Stimulated activated CD4-positive, alpha-beta T cell treated with anti-CD3 and anti-CD28 coated beads, TNF-alpha, amount 100 ng/mL, for 48 hours (primary cell): ENCODE measurements around the gene RPL10.

Experiments
- DNase-seq, 3 donors: peaks; one replicate each; pipeline ENCODE4 v3.0.0-alpha.2; 2020; ENCODE audit warnings: low read depth in 3 of 3

Gene RPL10

DNA sequence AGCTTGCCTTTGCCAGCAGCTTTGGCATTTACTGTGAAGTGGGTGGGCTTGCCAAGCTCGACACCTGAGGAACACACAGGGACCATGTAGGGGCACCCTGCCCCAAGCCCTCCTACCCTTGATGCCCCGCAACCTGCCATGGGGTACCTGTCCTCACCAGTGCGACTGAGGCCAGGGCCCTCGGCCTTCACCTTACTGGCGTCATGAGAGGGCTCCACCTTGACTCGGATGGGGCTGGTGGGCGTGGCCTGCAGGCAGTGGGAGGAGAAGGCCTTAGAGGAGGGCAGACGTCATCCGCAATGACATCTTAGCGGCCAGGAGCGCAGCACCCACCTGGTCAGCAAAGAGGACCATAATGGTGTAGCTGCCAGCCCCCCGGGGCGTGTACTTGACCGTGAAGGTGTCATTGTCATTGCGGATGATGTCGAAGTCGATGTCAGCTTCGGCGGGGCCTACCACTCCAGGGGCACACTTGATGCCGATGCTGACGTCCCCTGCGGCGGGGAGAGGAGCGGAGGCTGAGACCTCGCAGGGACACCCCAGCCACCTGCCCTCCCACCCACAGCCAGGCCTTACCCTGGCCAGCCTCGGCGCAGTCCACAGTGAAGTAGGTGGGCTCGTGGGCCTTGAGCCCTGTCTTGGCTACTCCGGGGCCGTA is 36.0 kb upstream of the RPL10 start:
- DNase-seq, result no peak

DNA sequence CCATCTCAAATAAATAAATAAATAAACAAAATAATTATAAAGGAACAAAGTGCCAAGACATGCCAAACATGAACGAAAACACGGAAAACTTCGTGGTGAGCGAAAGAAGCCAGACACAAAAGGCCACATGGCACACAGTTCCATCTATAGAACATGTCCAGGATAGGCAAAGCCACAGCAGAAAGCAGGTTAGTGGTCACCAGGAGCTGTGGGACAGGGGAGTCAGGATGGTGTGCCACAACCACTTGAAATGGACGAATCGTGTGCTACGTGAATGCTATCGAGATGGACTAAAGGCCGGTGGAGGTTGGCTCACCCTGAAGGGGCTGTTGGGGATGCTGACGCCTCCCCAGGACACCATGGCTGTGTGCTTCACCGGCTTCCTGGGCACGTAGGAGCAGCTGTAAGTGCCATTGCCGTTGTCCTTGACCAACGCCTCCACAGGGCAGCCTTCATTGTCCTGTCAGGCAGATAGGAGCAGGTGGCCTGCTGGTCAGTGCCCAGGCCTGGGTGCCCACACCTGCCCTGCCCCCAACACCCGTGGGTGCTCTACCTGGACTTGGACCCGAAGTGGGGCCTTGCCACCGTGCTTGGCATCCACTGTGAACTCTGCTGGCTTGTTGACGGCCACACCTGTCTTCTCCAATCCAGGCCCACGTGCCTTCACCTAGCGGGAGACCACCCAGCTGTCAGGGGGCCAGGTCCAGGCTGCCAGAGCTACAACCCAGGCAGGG is 34.3 kb upstream of the RPL10 start:
- no peak for DNase-seq

DNA sequence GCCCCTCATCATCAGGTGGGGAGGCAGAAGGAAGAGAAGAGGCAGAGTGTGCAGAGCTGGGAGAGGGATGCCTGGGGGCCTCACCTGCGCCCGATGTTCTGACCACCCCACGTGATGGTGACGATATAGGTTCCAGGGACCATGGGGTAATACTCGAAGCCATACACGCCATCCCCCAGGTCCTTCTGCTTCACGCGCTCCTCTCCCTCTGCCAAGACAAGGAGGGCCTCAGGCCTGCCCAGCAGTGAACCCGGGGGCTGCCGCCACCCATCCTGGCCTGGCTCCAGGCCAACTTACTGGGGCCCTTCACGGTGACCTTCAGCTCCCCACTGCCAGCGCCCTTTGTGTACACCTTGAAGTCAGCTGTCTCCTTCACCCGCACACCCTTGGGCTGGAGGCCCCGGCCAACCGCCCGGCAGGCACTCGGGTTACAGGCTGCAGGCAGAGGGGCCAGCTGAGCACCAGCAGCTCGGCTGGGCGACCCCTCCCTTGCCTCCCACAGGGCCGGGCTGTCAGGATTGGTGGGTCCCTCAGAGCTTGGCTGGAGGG is 33.1 kb upstream of the RPL10 start:
- no peak for DNase-seq

DNA sequence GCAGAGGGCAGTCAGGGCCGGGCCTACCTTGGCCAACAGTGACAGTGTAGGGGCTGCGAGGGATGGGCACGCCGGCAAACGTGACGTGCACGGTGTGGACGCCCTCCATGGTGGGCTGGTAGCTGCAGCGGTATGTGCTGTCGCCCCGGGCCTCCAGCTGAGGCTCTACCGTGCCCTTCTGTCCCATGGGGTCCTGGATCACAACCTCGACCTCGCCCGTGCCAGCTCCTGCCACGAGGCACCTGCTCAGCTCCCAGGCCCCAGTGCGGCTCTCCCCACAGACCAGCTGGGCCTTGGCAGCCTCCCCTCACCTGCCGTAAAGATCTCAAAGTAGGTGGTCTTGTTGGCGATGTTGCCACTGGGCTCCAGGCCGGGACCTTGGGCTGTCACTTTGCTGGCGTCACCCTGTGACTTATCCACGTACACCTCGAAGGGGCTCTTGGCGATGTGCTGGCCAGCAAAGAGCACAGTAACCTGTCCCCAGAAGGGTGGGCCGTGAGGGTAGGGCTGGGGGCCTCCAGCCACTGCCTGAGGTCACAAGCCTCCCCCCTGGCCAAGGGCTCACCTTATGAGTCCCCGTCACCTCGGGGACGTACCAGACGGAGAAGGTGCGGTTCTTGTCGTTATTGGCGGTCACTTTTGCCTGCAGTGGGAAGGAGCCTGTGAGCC is 32.0 kb upstream of the RPL10 start:
- DNase-seq, result no peak

DNA sequence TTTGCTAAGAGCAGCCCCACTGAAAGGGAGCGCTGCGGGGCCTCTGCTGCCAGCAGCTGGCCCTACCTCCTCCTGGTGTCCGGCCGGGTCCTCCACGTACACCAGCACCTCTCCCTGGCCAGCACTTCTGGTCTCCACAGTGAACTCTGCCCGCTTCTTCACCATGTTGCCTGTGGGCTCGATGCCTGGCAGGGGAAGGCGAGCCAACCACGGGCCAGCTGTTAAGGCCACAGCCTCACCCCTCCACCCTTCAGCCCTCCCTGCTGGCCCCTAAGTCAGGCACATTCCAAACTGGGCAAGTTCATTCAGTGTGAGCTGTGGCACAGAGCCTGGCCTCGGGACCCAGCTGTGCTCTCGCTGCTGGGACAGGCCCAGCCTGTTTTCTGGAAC is 31.5 kb upstream of the RPL10 start:
- DNase-seq, result no peak

DNA sequence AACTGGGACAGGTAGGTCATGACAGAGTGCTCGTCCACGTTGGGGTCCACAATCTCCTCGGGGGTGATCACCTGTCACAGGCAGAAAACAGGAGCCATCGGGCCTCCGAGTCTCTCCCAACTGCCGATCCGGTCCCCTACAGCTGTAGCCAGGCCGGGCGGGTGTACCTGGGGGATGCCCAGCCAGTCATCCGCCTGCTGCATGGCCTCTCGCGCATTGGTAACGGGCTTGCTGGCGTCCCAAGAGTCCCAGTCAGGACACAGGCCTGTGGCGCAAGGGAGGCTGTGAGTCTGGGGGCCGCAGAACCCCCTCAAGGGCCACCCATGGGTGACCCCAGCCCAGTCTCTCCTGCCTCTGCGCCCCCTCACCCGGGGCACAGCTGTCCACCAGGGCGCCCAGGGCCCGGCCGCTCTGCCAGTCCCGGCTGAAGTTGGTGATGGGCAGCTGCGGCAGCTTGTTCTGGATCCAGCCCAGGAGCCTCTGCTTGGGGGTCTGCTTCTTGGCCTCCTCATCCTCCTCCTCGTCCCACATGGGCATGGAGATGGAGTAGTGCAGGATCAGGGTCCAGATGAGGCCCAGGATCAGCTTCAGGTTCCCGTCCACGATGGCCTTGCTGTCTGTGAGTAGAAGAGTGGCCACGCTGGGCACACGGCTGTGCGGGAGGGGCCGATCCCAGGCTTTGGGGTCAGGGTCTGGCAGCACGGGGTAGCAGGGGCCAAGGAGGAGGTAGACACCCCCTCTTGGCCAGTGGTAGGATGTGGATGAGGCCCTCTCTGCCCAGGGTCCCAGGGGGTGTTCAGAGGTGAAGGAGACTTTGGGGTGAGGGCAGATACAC is 30.5 kb upstream of the RPL10 start:
- no peak for DNase-seq

DNA sequence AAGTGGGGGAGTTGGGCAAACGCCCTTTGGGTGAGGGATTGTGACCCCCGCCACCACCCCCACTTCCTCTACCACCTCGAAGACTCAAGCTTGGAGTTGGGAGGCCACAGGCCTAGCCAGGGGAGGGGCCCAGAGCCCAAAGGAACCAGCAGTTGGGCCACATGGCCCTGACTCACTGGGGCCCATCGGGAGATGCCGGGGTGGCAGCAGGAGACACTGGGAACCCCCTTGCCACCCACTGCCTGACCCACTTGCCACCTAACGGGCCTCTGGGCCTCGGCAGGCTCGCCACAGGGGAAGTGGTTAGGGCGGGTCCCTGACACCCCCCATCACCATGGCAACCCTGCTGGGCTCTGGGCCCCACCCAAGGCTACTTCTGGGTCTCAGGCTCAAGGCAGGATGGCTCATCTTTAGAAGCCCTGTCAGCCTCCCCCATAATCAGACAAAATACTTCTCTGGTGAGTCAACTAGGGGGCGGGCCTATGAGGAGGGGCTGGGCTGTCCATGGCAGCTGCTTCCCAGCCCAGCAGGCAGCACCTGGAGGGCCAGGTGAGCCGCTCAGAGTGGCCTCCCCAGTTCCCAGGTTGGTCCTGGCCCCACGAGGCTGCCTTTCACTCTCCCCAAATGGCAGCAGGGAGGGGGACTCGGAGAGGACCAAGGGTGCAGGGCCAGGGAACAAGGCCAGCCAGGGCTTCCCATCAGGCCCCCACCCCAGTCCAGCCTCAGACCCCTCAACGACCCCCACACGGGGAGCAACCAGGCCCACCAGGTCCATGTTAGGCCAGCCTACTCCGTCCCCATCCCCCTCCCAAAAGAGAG is 29.3 kb upstream of the RPL10 start:
- peak; percentile 75 to 88 (median 88) for DNase-seq

DNA sequence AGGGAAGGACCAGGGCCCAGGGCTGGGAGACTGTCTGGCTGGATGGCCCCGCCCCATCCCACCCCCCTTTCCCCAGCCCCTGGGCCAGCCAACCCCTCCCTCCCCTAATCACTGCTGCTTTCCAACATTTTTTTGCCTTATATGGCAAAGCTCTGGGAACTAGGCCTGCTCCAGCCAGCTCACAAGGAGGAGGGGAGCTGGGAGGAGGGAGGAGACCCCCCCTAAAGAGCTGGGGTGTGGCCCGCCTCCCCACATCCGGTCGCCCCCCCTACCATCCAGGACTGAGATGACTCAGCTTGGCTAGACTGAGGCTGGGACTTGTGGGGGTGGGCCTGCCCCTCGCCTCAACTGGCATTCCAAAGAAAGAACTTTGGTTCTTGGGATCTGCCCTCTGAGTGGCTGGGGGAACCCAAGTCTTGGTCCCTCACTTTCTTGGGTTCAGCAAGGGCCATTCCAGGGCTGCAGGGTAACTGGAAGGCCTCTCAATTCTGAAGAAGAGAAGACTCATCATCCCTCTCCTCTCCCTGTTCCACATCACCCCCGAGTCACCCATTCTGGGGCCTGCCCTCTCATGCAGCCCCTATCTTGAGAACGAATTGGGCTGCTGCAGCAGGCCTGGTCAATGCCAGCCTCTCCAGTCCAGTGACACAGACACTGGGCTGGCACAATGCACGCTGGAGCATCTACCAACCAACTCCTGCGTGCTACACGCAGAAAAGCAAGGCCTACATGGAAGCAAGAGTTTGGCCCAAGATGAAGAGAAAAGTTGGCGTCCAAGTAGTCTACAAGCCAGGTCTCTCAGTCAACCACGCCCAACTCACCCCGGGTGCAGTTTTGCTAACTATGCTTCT is 28.5 kb upstream of the RPL10 start:
- DNase-seq, result peak in 2 of 3 donors; percentile 51 to 53

DNA sequence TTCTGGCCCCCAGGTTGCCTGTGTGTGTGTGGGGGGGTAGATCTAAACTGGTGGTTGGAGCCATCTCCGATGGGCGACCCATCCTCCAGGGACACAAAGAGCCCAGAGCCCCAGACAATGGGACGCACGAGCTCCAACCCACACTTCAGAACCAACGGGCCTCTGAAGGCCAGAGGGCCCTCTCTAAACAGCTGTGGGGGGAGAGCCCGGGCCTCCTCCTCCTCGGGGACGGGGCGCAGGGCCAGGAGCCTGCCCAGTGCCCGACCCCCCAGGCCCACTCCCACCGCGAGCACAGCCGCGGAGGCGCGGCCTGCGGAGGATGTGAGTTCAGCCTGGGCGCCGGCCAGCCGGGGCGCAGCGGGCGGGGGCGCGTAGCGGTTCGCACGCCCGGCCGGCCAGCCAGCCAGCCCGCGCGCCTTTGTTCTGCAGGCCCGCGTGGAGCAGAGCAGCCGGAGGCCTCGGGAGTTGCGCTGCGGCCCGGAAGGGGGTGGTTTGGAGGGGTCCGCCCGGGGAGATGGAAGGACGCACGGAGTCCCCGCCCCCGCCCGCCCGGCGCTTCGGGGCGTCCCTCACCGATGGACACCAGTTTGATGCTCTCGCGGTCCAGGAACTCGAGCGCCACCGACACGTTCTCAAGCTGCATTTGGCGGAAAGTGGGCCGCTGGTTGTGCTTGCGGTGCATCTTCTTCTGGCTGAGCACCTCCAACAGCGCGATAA is 27.7 kb upstream of the RPL10 start:
- no peak for DNase-seq

DNA sequence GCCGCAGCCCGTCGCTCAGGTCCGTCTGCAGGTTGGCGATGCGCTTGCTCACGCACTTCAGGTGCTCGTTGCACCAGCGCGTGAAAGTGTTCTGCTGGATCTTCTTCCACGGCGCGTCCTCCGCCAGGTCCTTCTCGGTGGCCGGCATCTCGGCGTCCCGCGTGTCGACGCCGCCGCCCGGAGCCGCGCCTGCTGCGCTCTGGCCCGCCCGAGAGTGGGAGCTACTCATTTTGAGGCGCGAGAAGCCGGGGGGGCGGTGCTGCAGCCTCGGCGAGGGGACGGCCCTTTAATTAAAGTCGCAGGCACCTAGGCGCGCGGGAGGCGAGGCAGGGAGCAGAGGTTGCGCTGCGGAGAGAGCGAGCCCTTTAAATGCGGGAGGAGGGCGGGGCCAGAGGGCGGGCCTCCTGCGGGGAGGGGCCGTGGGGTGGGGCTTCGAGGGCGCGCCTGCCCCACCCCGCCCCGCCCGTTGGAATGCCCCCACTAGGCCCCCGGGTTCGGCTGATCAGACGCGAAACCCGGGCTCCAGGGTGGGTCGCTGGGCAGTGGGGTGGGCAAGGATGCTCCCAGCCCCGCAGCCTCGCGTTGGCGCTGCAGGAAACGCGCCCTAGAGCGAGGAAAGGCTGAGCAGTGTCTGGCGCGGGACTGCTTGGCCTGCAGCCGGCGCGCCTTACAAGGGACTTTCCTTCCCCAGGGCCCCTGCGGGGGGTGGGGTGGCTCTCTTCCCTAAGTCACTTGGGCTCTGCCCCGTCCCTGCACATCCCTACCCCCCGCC is 27.0 kb upstream of the RPL10 start:
- DNase-seq, result peak; percentile 79 to 88 (median 87)

DNA sequence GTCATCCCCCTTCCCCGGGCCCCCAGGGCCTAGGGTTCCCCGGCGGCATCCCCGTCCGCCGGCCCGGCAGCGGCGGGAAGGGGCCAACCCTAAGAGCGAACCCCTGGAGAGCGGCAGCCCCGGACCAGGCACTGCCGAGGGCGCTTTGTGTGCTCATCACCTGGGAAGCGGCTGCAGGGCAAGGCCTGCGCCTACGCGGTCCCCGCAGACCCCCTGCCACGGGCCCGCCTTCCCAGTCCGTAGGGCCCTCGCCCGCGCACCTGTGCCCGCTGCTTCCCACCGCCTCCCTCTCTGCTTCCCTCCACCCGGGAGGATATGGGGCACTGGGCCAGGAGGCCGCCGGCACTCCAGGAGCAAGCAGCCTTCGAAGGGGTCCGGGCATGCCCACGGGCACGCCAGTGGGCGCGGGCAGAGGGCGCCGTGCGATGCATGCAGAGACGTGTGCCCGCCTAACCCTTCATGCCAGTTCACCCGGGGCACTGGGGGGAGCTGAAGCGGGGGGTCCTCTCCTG is 26.3 kb upstream of the RPL10 start:
- DNase-seq, result no peak

DNA sequence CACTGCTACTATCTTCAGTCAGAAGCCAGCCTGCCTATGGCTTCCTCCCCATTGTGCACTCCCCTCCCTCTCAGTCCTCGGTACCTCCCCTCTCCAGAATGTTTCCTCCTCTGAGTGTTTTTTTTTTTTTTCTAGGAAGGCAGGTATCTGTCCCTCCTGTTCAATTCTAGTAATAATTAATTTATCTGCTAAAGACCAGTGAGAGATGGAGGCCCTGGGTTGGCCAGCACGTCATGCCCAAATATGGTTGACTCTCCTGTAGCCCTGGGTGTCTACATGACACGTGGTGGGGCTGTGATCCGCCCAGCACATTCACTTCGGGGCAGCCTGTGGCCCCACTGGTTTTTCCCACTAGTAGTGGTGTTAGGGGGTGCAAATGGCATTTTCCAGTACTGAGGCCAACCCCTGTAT is 25.6 kb upstream of the RPL10 start:
- no peak for DNase-seq

DNA sequence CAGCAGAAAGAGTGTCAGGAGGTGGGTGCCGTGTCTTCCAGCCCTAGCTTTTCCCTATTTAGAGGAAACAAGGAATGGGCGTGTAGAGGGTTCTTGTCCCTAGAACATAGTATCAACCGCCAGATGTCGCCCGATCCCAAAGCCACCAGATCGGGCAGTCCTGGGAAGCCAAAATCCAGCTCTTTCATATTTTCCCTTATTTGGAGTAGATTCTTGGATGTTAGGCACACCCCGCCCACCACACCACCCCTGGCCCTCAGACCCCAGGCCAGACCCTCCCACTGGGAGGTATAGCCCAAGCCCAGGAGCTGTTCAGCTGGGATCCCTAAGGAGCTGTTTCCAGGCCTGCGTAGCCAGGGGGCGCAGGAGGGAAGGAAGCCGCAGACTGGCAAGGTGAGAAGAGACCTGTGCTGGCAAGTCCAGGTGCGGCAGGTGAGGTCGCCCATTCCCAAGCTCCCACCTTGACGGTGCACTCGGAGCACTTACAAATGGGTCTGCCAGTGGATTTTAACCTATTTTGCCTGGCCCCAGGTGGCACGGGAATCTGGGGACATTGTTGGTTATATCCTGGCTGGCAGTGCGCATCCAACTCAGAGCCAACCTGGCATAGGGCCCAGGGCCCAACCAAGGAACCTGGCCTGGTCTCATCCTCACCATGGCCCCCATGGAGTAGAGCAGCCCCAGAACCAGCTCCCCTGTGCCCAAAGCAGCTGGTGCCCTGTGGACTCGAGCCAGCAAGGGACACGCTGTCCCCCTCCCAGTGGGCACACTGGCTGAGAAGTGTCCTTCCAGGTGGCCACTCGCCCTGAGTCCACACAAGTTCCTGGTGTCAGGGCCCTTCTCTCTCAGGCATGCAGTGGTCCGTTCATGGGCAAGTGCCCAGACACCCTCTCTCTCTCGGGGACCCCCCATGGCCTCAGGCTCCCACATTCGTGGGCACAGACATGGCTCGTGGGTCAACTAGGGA is 24.6 kb upstream of the RPL10 start:
- DNase-seq, result no peak

DNA sequence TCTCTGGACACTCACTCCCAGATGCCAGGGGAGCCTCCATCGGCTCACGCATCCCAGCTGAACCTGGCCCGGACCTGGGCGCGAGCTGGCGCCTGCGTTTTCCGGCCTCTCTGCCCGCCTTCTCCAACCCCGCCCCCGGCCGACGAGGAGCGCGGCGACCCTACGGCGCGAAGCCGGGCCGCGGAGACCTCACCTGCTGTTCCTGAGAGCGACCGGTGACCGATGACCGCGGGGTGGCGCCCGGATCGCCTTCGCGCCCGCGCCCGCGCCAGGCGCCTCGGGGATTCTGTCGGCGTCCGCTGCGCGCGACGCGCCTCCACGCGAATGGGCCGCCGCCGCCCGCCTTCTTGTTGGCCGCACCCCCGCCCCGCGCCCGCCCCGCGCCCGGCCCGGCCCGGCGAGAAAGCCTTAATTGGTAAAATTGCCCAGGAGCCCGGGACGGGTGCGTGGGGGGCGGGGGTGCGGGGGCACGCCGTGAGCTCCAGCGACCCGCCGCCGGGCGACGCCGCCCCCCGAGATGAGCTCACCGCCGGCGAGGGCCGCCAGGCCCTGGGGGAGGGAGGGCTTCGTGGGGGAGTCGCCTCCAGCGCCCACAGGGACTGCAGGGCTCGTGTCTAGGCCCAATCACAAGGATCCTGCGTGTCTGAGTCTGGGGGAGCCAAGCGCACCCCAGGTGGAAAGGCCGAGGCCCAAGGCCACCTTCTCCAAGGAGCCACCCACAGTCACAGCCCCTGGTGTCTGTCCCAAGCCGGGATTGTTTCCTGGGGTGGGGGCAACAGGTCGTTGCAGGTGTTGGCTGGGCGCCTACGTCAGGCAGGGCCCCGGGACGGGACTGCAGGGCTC is 23.6 kb upstream of the RPL10 start, which contains the start of gene FLNA:
TSS of gene FLNA (minus strand) at position 322 of the 843 bp plus-strand sequence. CDS start 3,389 bp downstream, outside the sequence.
- peak in 1 of 3 donors; percentile 22 for DNase-seq

DNA sequence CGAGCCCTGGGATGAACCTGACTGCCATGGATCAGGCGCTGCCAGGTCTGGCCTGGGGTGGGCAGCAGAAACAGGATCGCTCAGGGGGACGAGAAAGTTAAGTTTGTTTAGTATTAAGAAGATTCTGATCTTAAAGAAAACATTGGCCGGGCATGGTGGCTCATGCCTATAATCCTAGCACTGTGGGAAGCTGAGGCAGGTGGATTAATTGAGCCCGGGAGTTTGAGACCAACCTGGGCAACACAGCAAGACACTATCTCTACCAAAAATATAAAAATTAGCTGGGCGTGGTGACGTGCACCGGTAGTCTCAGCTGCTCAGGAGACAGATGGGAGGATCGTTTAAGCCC is 23.0 kb upstream of the RPL10 start:
- no peak for DNase-seq

DNA sequence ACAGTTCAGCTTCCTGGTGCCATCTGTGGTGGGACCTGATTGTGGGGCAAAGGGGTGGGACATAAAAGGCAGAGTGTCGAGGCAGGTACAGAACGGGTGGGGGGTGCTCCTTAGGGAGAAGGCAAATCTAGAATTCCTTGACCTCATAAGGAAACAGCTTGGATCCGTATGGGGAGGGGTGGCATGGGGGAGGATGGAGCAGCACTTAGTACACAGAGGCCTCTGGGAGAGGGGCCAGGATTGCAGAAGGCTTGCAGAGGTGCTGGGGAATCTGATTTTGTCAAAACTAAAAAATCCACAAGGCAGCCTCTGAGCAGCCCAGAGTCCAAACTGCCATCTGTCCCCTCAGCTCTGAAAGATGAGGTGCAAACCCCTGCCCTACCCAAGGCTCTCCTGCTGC is 21.4 kb upstream of the RPL10 start:
- DNase-seq, result no peak
